Astrocyte (in vitro differentiated cells and primary cell): Measurements from ENCODE around the gene HSD3B7. TPM values are rescaled to one million over a fixed set of nuclear protein-coding genes. Genes with fewer than 3 reads are reported as not detected.
A peak's percentile ranks its signal among the peaks of the same experiment; 100 is the strongest.

Experiments used
- DNase-seq: peaks from one replicate; pipeline ENCODE4 v3.0.0-alpha.2; 2010; ENCODE audit warnings: low read depth
- FAIRE-seq: peaks from 2 replicates; lab custom pipeline; 2011; peaks lifted over from hg19 to GRCh38; lab: Jason Lieb, UNC
- H2AFZ ChIP-seq: 2 replicates; pipeline ENCODE4 v1.6.0; 2012; ENCODE audit warnings: low read depth, low read length, inconsistent platforms
- H3K27ac ChIP-seq: 2 replicates; pipeline ENCODE4 v1.5.1; 2011; ENCODE audit warnings: low read depth, low read length, inconsistent platforms
- H3K27me3 ChIP-seq: 2 replicates; pipeline ENCODE4 v1.6.0; 2011; ENCODE audit warnings: low read length, inconsistent platforms; ENCODE audit not compliant: insufficient read depth
- H3K36me3 ChIP-seq: 2 replicates; pipeline ENCODE4 v1.5.1; 2011; ENCODE audit warnings: low read length, inconsistent platforms; ENCODE audit not compliant: insufficient read depth
- H3K4me1 ChIP-seq: 2 replicates; pipeline ENCODE4 v1.5.1; 2011; ENCODE audit warnings: low read length, inconsistent platforms; ENCODE audit not compliant: insufficient read depth
- H3K4me2 ChIP-seq: 2 replicates; pipeline ENCODE4 v1.6.0; 2012; ENCODE audit warnings: low read length, inconsistent platforms
- H3K4me3 ChIP-seq: 2 replicates; pipeline ENCODE4 v1.5.1; 2011; ENCODE audit warnings: low read depth, mild to moderate bottlenecking, low read length, inconsistent platforms; ENCODE audit not compliant: insufficient read depth
- H3K79me2 ChIP-seq: 2 replicates; pipeline ENCODE4 v1.6.0; 2012; ENCODE audit warnings: mild to moderate bottlenecking, low read length, inconsistent platforms; ENCODE audit not compliant: insufficient read depth
- H3K9ac ChIP-seq: 2 replicates; pipeline ENCODE4 v1.6.0; 2012; ENCODE audit warnings: mild to moderate bottlenecking, low read length, inconsistent platforms
- H3K9me3 ChIP-seq: 2 replicates; pipeline ENCODE4 v1.5.1; 2012; ENCODE audit warnings: low read depth, mild to moderate bottlenecking, low read length, inconsistent platforms; ENCODE audit not compliant: insufficient read depth
- H4K20me1 ChIP-seq: 2 replicates; pipeline ENCODE4 v1.6.0; 2012; ENCODE audit warnings: low read length, inconsistent platforms; ENCODE audit not compliant: insufficient read depth
- H3K27ac Mint-ChIP-seq: one replicate; pipeline ENCODE4 v1.8.0; 2021; ENCODE audit warnings: mild to moderate bottlenecking, mixed read lengths; ENCODE audit not compliant: unreplicated experiment
- H3K27me3 Mint-ChIP-seq: one replicate; pipeline ENCODE4 v1.8.0; 2021; ENCODE audit warnings: low read depth, mixed read lengths; ENCODE audit not compliant: unreplicated experiment
- H3K36me3 Mint-ChIP-seq: one replicate; pipeline ENCODE4 v1.8.0; 2021; ENCODE audit warnings: low read depth, mixed read lengths; ENCODE audit not compliant: unreplicated experiment
- H3K4me1 Mint-ChIP-seq: one replicate; pipeline ENCODE4 v1.8.0; 2021; ENCODE audit warnings: low read depth, mixed read lengths; ENCODE audit not compliant: unreplicated experiment
- H3K4me3 Mint-ChIP-seq: one replicate; pipeline ENCODE4 v1.8.0; 2021; ENCODE audit warnings: mild to moderate bottlenecking, moderate library complexity, mixed read lengths; ENCODE audit not compliant: unreplicated experiment
- H3K9me3 Mint-ChIP-seq: one replicate; pipeline ENCODE4 v1.8.0; 2021; ENCODE audit warnings: mild to moderate bottlenecking, mixed read lengths; ENCODE audit not compliant: unreplicated experiment
- EZH2 ChIP-seq: IDR thresholded peaks from 2 replicates; pipeline ENCODE4 v1.6.1; 2012; ENCODE audit warnings: mild to moderate bottlenecking, low read length, inconsistent platforms; ENCODE audit not compliant: insufficient read depth
- total RNA-seq: library from RNA; stranded (reverse); gene quantifications from 2 replicates; pipeline ENCODE4 v1.2.1, GENCODE V29; 2021
- TF ChIP-seq, protein P1 (sequence below): IDR thresholded peaks from 2 replicates; pipeline ENCODE4 v1.5.1; 2011; ENCODE audit warnings: low read depth, mild to moderate bottlenecking, inconsistent platforms, low read length, moderate library complexity; ENCODE audit not compliant: insufficient read depth

The HSD3B7 gene
- total RNA-seq, 1 donor from 2014 or later = 8.3 TPM

DNA sequence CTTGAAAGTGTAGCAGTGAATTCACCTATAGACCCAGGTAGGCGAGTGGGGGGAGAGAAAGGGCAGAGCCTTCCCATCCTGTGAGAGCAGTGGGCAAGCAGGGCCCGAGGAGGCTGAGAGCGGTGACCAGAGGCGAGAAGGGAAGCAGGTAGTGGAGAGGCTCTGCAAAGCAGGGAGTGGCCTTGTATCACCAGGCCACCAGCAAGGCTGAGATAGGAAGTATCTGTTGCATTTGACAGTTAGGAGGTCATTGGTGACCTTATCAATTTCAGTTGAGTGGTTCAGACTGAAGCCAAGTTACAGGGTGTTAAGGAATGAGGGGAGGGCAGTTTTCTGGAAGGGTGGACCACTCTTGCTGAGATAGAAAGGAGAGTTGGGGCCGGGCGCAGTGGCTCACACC is 10.7 kb upstream of the HSD3B7 start:
- H3K4me2 ChIP-seq = no peak overlapping the region
- no peaks in the 10 kb centered on the region for H3K4me1 ChIP-seq
- DNase-seq (no peak), FAIRE-seq (no peak)
- peaks cover 41% of the 10 kb centered on the region for H4K20me1 ChIP-seq
- H3K9ac ChIP-seq = no peak overlapping the region
- no peaks in the 10 kb centered on the region for H3K27me3 ChIP-seq
- peaks cover 39% of the 10 kb centered on the region for H3K36me3 ChIP-seq
- H3K79me2 ChIP-seq = no peaks in the 10 kb centered on the region
- no peak overlapping the region for H3K4me3 ChIP-seq
- no peak overlapping the region for H2AFZ ChIP-seq
- no peak overlapping the region for H3K27ac ChIP-seq
- no peaks in the 10 kb centered on the region for H3K4me1 Mint-ChIP-seq
- no peak overlapping the region for H3K4me3 Mint-ChIP-seq
- TF ChIP-seq, protein P1, sequence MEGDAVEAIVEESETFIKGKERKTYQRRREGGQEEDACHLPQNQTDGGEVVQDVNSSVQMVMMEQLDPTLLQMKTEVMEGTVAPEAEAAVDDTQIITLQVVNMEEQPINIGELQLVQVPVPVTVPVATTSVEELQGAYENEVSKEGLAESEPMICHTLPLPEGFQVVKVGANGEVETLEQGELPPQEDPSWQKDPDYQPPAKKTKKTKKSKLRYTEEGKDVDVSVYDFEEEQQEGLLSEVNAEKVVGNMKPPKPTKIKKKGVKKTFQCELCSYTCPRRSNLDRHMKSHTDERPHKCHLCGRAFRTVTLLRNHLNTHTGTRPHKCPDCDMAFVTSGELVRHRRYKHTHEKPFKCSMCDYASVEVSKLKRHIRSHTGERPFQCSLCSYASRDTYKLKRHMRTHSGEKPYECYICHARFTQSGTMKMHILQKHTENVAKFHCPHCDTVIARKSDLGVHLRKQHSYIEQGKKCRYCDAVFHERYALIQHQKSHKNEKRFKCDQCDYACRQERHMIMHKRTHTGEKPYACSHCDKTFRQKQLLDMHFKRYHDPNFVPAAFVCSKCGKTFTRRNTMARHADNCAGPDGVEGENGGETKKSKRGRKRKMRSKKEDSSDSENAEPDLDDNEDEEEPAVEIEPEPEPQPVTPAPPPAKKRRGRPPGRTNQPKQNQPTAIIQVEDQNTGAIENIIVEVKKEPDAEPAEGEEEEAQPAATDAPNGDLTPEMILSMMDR = no peak
- no peak for TF ChIP-seq EZH2
- H3K36me3 Mint-ChIP-seq = peaks cover 36% of the 10 kb centered on the region
- H3K27ac Mint-ChIP-seq = no peak overlapping the region
- peaks cover 4% of the 10 kb centered on the region for H3K9me3 Mint-ChIP-seq
- H3K27me3 Mint-ChIP-seq = no peaks in the 10 kb centered on the region
- no peaks in the 10 kb centered on the region for H3K9me3 ChIP-seq

DNA sequence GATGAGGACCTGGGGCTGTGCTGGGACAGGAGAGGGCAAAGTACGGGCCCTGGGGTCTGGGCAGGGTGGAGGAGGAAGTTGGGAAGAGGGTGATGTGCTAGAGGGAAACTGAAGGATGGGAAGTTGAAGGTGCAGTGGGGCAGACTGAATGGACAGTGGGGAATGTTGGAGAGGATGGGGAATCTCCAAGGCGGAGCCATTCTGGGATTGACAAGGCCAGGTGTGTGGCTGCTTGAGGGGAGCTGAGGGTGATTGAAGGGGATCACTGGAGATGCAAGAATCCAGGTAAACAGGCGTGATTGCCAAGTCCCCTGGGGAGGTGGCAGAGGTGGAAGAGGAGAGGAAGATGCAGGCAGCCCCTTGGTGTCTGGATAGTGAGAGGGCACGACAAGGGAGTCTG is 8.5 kb upstream of the HSD3B7 start:
- no peaks in the 10 kb centered on the region for H3K9me3 ChIP-seq
- Mint-ChIP-seq H3K9me3 (peaks cover 4% of the 10 kb centered on the region), H3K4me1 (no peaks in the 10 kb centered on the region), H3K27ac (no peak overlapping the region), H3K4me3 (peak overlapping the region; percentile 3), H3K27me3 (no peaks in the 10 kb centered on the region), H3K36me3 (peaks cover 28% of the 10 kb centered on the region)
- H3K4me1 ChIP-seq = no peaks in the 10 kb centered on the region
- H3K27ac ChIP-seq = no peak overlapping the region
- H3K36me3 ChIP-seq = peaks cover 30% of the 10 kb centered on the region
- H3K4me3 ChIP-seq = no peak overlapping the region
- no peaks in the 10 kb centered on the region for H3K79me2 ChIP-seq
- H3K9ac ChIP-seq = no peak overlapping the region
- peaks cover 41% of the 10 kb centered on the region for H4K20me1 ChIP-seq
- TF ChIP-seq EZH2 = no peak
- TF ChIP-seq, protein P1 = no peak
- no peaks in the 10 kb centered on the region for H3K27me3 ChIP-seq
- FAIRE-seq = no peak
- H2AFZ ChIP-seq = no peak overlapping the region
- H3K4me2 ChIP-seq = no peak overlapping the region
- DNase-seq = no peak

DNA sequence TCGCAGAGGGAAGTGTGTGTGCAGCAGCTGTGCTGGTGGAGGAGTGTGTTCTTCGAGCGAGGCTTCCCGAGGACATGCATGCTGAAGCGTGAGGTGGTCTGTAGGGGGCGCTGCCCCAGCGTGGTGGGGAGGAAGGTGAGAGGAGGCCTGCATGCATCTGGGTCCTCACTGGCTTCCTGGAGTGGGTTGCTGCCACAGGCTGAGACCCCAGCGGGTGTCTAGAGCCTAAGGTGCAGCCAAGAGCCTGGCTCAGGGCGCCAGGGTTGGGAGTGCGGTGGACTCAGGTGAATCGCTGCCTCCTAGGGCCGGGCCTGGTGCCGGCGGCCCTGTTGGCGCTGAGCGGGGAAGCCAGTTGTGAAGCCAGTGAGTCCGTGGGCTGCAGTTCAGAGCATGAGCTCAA is 7.5 kb upstream of the HSD3B7 start:
- H3K36me3 Mint-ChIP-seq = peaks cover 26% of the 10 kb centered on the region
- peaks cover 4% of the 10 kb centered on the region for H3K9me3 Mint-ChIP-seq
- TF ChIP-seq, protein P1 = peak; percentile 25
- no peak for TF ChIP-seq EZH2
- Histone ChIP-seq H3K9ac (no peak overlapping the region), H4K20me1 (peaks cover 41% of the 10 kb centered on the region), H3K27ac (no peak overlapping the region), H3K4me3 (no peak overlapping the region), H3K4me1 (no peaks in the 10 kb centered on the region), H3K4me2 (no peak overlapping the region), H3K36me3 (peaks cover 24% of the 10 kb centered on the region), H3K27me3 (no peaks in the 10 kb centered on the region), H3K9me3 (no peaks in the 10 kb centered on the region), H3K79me2 (no peaks in the 10 kb centered on the region), H2AFZ (no peak overlapping the region)
- no peaks in the 10 kb centered on the region for H3K4me1 Mint-ChIP-seq
- no peak for DNase-seq
- FAIRE-seq = no peak
- no peaks in the 10 kb centered on the region for H3K27me3 Mint-ChIP-seq
- H3K27ac Mint-ChIP-seq = no peak overlapping the region
- H3K4me3 Mint-ChIP-seq = no peak overlapping the region
